HG03565 (cell line): ENCODE data around the gene TUBGCP5.

Source experiments
- ATAC-seq: cut with Tn5 transposase; IDR thresholded peaks from one replicate; pipeline ENCODE4 v1.9.1; 2021; ENCODE audit warnings: mild to moderate bottlenecking, moderate library complexity; ENCODE audit not compliant: unreplicated experiment

TUBGCP5 gene

GRCh38 chr15:22954798-22955543 is 84.4 kb downstream of the TUBGCP5 start:
- ATAC-seq = no peak

- no peak for ATAC-seq
These were observed 85.0 kb downstream of the TUBGCP5 start for GRCh38 chr15:22954326-22954725.

GRCh38 chr15:22952796-22953579 is 86.4 kb downstream of the TUBGCP5 start:
- no peak for ATAC-seq

GRCh38 chr15:22951381-22952280 is 87.7 kb downstream of the TUBGCP5 start:
- ATAC-seq = no peak

GRCh38 chr15:22951031-22951380 is 88.4 kb downstream of the TUBGCP5 start:
- no peak for ATAC-seq

- ATAC-seq = no peak
These were observed 88.9 kb downstream of the TUBGCP5 start for GRCh38 chr15:22950256-22950990.
